Measurements from ENCODE around the gene ZNF669. TPM values are rescaled to one million over a fixed set of nuclear protein-coding genes. Genes with fewer than 3 reads are reported as not detected.

ZNF669 gene
- total RNA-seq, 1 experiment from 2014 or later = 19.5 TPM

DNA sequence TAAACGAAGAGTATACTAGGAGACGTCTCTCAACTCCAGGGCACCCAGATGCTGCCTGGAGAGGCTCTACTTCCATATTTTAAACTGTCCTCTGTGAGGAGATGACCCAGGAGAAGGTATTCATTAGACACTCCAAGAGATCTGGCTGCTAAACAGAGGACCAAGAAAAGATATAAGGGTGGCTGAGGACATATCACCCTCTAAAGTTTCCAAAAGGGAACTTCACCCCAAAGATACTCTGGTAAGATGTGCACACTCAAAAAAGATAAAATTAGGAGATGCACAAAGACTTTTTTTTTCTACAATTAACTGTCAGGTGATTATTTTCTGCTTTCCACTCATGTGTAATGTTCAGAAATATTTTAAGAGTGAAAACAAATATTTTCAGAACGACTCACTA, 26.9 kb downstream of the ZNF669 start:
- no peak overlapping the region for H3K4ac ChIP-seq (ENCODE audit: low read depth, low read length)
- no peak overlapping the region for H3K27ac Mint-ChIP-seq
- no peak overlapping the region for H2BK15ac ChIP-seq (ENCODE audit: low read depth, low read length)
- no peaks in the 10 kb centered on the region for H3K4me1 ChIP-seq (ENCODE audit: insufficient read depth, low read length)
- H2BK120ac ChIP-seq (ENCODE audit: low read depth, low read length, poor library complexity, severe bottlenecking) = no peak overlapping the region
- H3K56ac ChIP-seq (ENCODE audit: insufficient read length, low read depth, low read length) = no peak overlapping the region
- H3K23me2 ChIP-seq (ENCODE audit: insufficient read length, low read depth, low read length, poor library complexity, severe bottlenecking) = peaks cover 6% of the 10 kb centered on the region
- H3K27me3 ChIP-seq (ENCODE audit: insufficient read depth, low read length) = no peaks in the 10 kb centered on the region
- no peak overlapping the region for H3T11ph ChIP-seq (ENCODE audit: low read length)
- H3K14ac ChIP-seq (ENCODE audit: insufficient read depth, low read length) = no peak overlapping the region
- H3K27ac ChIP-seq (ENCODE audit: insufficient read length, low read depth, low read length) = no peak overlapping the region
- peaks cover 47 to 52% of the 10 kb centered on the region in 2 experiments for H3K9me3 Mint-ChIP-seq
- DNase-seq = no peak
- peaks cover 21% of the 10 kb centered on the region in 2 experiments for H3K4me1 Mint-ChIP-seq
- H4K5ac ChIP-seq (ENCODE audit: insufficient read length, low read depth, low read length) = no peak overlapping the region
- H3K79me1 ChIP-seq (ENCODE audit: insufficient read depth, low read depth, low read length, poor library complexity, severe bottlenecking) = peaks cover 15% of the 10 kb centered on the region
- no peak overlapping the region for H4K91ac ChIP-seq (ENCODE audit: insufficient read length, low read depth, low read length)
- peaks cover 30% of the 10 kb centered on the region for H3K79me2 ChIP-seq (ENCODE audit: insufficient read depth, low read length)
- H4K20me1 ChIP-seq (ENCODE audit: control insufficient read depth, insufficient read depth, insufficient read length) = no peaks in the 10 kb centered on the region
- no peak overlapping the region for H2BK12ac ChIP-seq (ENCODE audit: insufficient read length, low read depth, low read length)
- no peak overlapping the region for H2AK5ac ChIP-seq (ENCODE audit: insufficient read length, low read length)
- peaks cover 44 to 51% (median 48%) of the 10 kb centered on the region in 3 experiments for H3K36me3 Mint-ChIP-seq (ENCODE audit: insufficient read depth in 1 of 3, low read depth in 3 of 3)
- H3K23ac ChIP-seq (ENCODE audit: insufficient read length, low read depth, low read length) = no peak overlapping the region
- no CpG with 5 or more reads among the region's 3 CpGs for WGBS (ENCODE audit: extremely low coverage, insufficient read length, low lambda C conversion rate)
- H3K4me3 Mint-ChIP-seq = peak overlapping the region; percentile 85 to 96
- no peak overlapping the region for H4K8ac ChIP-seq (replicated peaks; ENCODE audit: insufficient read length, low read depth, low read length)
- H3K9ac ChIP-seq (ENCODE audit: extremely low read depth, insufficient read length, low read length) = no peak overlapping the region
- H3K4me2 ChIP-seq (ENCODE audit: insufficient read depth, insufficient read length, low read length) = peak overlapping the region; percentile 97
- peaks cover 20% of the 10 kb centered on the region for H3K9me3 ChIP-seq (ENCODE audit: control insufficient read depth, low read depth, low read length)
- H2BK20ac ChIP-seq (ENCODE audit: low read depth, low read length, poor library complexity, severe bottlenecking) = no peak overlapping the region
- no peak overlapping the region for H2AFZ ChIP-seq (ENCODE audit: low read length)
- H3K27me3 Mint-ChIP-seq (ENCODE audit: low read depth) = peaks cover 2% of the 10 kb centered on the region; the same call in 1 of the 2 replicates
- no peak overlapping the region for H2BK5ac ChIP-seq (ENCODE audit: insufficient read length, low read length)
- TF ChIP-seq, protein P1, sequence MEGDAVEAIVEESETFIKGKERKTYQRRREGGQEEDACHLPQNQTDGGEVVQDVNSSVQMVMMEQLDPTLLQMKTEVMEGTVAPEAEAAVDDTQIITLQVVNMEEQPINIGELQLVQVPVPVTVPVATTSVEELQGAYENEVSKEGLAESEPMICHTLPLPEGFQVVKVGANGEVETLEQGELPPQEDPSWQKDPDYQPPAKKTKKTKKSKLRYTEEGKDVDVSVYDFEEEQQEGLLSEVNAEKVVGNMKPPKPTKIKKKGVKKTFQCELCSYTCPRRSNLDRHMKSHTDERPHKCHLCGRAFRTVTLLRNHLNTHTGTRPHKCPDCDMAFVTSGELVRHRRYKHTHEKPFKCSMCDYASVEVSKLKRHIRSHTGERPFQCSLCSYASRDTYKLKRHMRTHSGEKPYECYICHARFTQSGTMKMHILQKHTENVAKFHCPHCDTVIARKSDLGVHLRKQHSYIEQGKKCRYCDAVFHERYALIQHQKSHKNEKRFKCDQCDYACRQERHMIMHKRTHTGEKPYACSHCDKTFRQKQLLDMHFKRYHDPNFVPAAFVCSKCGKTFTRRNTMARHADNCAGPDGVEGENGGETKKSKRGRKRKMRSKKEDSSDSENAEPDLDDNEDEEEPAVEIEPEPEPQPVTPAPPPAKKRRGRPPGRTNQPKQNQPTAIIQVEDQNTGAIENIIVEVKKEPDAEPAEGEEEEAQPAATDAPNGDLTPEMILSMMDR (conservative IDR thresholded peaks at IDR 0.05) = no peak
- no peak overlapping the region for H3K18ac ChIP-seq (ENCODE audit: insufficient read length, low read depth, low read length)

Measured in H9 (cell line).